T-cell (primary cell): ENCODE results near the gene CYFIP1. TPM values are rescaled to one million over a fixed set of nuclear protein-coding genes. Genes with fewer than 3 reads are reported as not detected.

Source experiments
- ATAC-seq, 4 experiments: fragments of 200-7000 bp in 3 of 4; fragments of 150-1000 bp in 1 of 4; cut with Tn5 transposase; replicated peaks in 1 of 4; 1 replicate in 3 of 4; 2 replicates in 1 of 4; pipeline ENCODE4 v1.10.0; 2021; ENCODE audit warnings: moderate library complexity in 3 of 4, mild to moderate bottlenecking in 2 of 4, moderate number of reproducible peaks in 1 of 4
- CTCF ChIA-PET, 2 donors: fragments of 300-600 bp; sonication (Branson Sonifier 250); formaldehyde crosslinking; loops; one replicate each; lab custom pipeline; 2022; ENCODE audit warnings: antibody characterized with exemption in 2 of 2; lab: Charles Lee
- POLR2A ChIA-PET, 2 donors: fragments of 300-600 bp; sonication (Branson Sonifier 250); formaldehyde crosslinking; loops; one replicate each; lab custom pipeline; 2022; ENCODE audit warnings: antibody characterized with exemption in 2 of 2; lab: Charles Lee
- DNase-seq, 35 experiments: peaks; one replicate each; pipeline versions ENCODE4 v3.0.0 to v3.0.0-alpha.2; 2013 to 2023
- H3K27ac ChIP-seq: one replicate; pipeline ENCODE4 v1.5.1; 2013; ENCODE audit warnings: low read length
- H3K27me3 ChIP-seq, 2 experiments: replicated peaks in 1 of 2; 1 replicate in 1 of 2; 2 replicates in 1 of 2; pipeline versions ENCODE4 v1.6.1 to v1.7.0; 2013; ENCODE audit warnings: low read length in 1 of 2, mixed read lengths in 1 of 2; ENCODE audit not compliant: control insufficient read depth in 2 of 2, insufficient read depth in 2 of 2; ENCODE audit errors: extremely low read depth in 1 of 2
- H3K36me3 ChIP-seq, 2 donors: 1 replicate in 1 of 2; 2 replicates in 1 of 2; pipeline versions ENCODE4 v1.6.1 to v1.7.0; 2013; ENCODE audit warnings: low read length in 1 of 2; ENCODE audit not compliant: control insufficient read depth in 2 of 2, insufficient read depth in 1 of 2; ENCODE audit errors: extremely low read depth in 1 of 2
- H3K4me1 ChIP-seq, 2 experiments: 1 replicate in 1 of 2; 2 replicates in 1 of 2; pipeline versions ENCODE4 v1.6.1 to v1.7.0; 2013; ENCODE audit warnings: low read length in 2 of 2, mixed read lengths in 1 of 2; ENCODE audit not compliant: insufficient read depth in 2 of 2, control insufficient read depth in 1 of 2; ENCODE audit errors: extremely low read depth in 1 of 2
- H3K4me3 ChIP-seq, 2 donors: 1 replicate in 1 of 2; 2 replicates in 1 of 2; pipeline versions ENCODE4 v1.5.1 to v1.7.0; 2013; ENCODE audit warnings: mild to moderate bottlenecking in 2 of 2, low read length in 1 of 2, moderate library complexity in 1 of 2; ENCODE audit not compliant: control insufficient read depth in 1 of 2; ENCODE audit errors: extremely low read depth in 1 of 2
- H3K9me3 ChIP-seq: 2 replicates; pipeline ENCODE4 v1.7.0; 2013
- H3K27ac Mint-ChIP-seq, 2 donors: one replicate each; pipeline ENCODE4 v1.8.0; 2020 to 2021; ENCODE audit warnings: mild to moderate bottlenecking in 2 of 2, mixed read lengths in 2 of 2
- H3K27me3 Mint-ChIP-seq, 2 donors: one replicate each; pipeline ENCODE4 v1.8.0; 2021 to 2022; ENCODE audit warnings: mixed read lengths in 2 of 2
- H3K36me3 Mint-ChIP-seq: one replicate; pipeline ENCODE4 v1.8.0; 2021; ENCODE audit warnings: mixed read lengths
- H3K4me1 Mint-ChIP-seq, 3 donors: one replicate each; pipeline ENCODE4 v1.8.0; 2020 to 2022; ENCODE audit warnings: mixed read lengths in 3 of 3, mild to moderate bottlenecking in 1 of 3
- H3K4me3 Mint-ChIP-seq, 3 donors: one replicate each; pipeline ENCODE4 v1.8.0; 2020 to 2022; ENCODE audit warnings: mild to moderate bottlenecking in 3 of 3, mixed read lengths in 3 of 3, moderate library complexity in 3 of 3
- H3K9me3 Mint-ChIP-seq, 3 donors: one replicate each; pipeline ENCODE4 v1.8.0; 2020 to 2022; ENCODE audit warnings: mixed read lengths in 3 of 3
- WGBS: methylation state at CpG from one replicate; pipeline ENCODE4 v1.1.5; 2013; ENCODE audit warnings: missing lambda C conversion rate; ENCODE audit not compliant: insufficient coverage; 5-methylcytosine and 5-hydroxymethylcytosine counted together
- total RNA-seq, 35 experiments: library from RNA in 6 of 35; stranded (reverse) in 6 of 35; fragments of 120-200 nt in 1 of 35; gene quantifications; one replicate each; pipeline versions ENCODE4 v1.2.1 to v1.2.4 and lab custom pipeline; 2013 to 2026

The CYFIP1 gene
- total RNA-seq, 5 donors from 2014 or later (not counting 1 experiment from before 2014, with no cell fraction given): 3.8 to 10.2 (median 7.9) TPM

DNA sequence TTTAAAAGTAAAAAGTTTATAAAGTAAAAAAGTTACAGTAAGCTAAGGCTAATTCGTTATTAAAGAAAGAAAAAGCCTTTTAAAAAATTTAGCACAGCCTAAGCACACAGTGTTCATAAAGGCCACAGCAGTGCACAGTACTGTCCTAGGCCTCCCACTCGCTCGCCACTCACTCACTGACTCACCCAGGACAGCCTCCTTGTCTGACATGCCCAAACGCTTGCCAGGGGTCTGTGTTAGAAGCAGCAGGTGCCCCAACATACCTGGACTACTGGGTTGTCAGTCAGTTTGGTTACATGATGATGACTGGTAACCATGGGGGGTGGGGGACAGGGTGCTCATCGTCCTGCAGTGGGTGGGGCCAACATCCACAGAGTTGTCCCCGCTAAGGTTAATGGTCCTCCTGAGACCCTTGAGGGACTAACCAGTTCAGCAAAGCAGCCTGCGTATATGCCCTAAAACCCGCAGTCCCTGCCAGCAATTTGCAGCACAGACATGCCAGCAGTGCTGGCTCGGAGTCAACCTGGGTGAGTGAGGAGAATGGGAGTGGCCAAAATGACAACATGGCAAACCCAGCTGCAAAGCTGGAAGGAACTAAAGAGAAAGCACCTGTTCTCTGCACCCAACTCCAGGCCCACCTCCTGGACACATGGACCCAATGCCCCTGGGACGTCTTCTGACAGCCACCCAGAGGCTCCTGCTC is 49.2 kb downstream of the CYFIP1 start:
- ChIA-PET CTCF (no interaction called here), POLR2A (no interaction called here)
- no peaks in the 10 kb centered on the region for H3K36me3 ChIP-seq
- H3K4me3 Mint-ChIP-seq: no peak overlapping the region
- H3K27me3 Mint-ChIP-seq: no peaks in the 10 kb centered on the region
- 90% methylated on average over 5 of the region's 10 CpGs for WGBS
- peaks cover 8% of the 10 kb centered on the region for H3K36me3 Mint-ChIP-seq
- no peak overlapping the region for H3K4me3 ChIP-seq
- H3K27me3 ChIP-seq: no peaks in the 10 kb centered on the region
- no peak overlapping the region for H3K27ac Mint-ChIP-seq
- ATAC-seq (no peak), DNase-seq (no peak)
- H3K9me3 Mint-ChIP-seq: no peaks in the 10 kb centered on the region
- no peak overlapping the region for H3K27ac ChIP-seq
- no peaks in the 10 kb centered on the region for H3K4me1 Mint-ChIP-seq
- H3K4me1 ChIP-seq: no peaks in the 10 kb centered on the region
- H3K9me3 ChIP-seq: no peaks in the 10 kb centered on the region

DNA sequence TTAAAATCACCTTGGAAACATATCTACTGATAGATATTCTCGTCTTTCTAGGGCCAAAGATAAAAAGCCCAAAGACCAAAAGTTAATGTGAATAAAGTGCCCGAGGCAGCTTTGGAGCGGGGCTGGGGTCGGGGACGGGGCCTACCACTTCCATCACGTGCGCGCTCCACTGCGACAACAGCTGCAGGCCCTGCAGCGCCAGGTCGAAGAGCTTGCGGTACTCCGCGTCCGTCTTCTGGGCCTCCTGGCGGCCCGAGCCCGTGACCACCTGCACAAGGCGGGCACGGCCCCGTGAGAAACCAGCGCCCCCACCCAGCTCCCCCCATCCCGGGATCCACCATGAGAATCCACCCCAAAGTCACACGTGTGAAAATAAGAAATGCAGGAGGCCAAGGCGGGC is 52.4 kb downstream of the CYFIP1 start:
- H3K27ac ChIP-seq: no peak overlapping the region
- Mint-ChIP-seq H3K27me3 (no peaks in the 10 kb centered on the region), H3K4me3 (no peak overlapping the region), H3K36me3 (peaks cover 3% of the 10 kb centered on the region), H3K9me3 (no peaks in the 10 kb centered on the region), H3K4me1 (no peaks in the 10 kb centered on the region), H3K27ac (no peak overlapping the region)
- no peaks in the 10 kb centered on the region for H3K9me3 ChIP-seq
- no peak for DNase-seq
- H3K36me3 ChIP-seq: no peaks in the 10 kb centered on the region
- H3K4me3 ChIP-seq: no peak overlapping the region
- ATAC-seq: no peak
- 94% methylated on average over 18 of the region's 25 CpGs for WGBS
- CTCF ChIA-PET: no interaction called here
- no peaks in the 10 kb centered on the region for H3K4me1 ChIP-seq
- no peaks in the 10 kb centered on the region for H3K27me3 ChIP-seq
- POLR2A ChIA-PET: no interaction called here

DNA sequence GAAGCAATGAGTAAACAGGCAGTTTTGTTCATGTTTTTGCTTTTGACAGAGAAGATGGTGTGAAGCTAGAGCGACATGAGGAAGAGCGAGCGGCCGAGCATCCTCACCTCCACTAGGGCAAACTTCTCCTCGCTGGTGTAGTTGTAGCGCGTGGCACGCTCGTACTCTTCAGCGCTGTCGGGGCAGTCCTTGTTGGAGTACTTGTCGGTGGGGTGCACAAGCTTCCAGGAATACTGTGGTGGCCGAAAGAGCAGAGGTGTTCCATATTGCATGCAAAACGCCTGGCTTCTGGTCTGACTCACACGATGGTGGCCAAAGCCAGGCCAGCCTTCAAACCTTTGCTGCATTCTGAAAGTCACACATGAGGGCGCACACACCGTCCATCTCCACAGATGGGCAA is 54.3 kb downstream of the CYFIP1 start:
- Mint-ChIP-seq H3K27me3 (no peaks in the 10 kb centered on the region), H3K9me3 (no peaks in the 10 kb centered on the region), H3K4me3 (no peak overlapping the region), H3K36me3 (no peaks in the 10 kb centered on the region), H3K27ac (no peak overlapping the region), H3K4me1 (no peaks in the 10 kb centered on the region)
- 85% methylated on average over 12 of the region's 17 CpGs for WGBS
- CTCF ChIA-PET: no interaction called here
- Histone ChIP-seq H3K27me3 (peaks cover 0 to 2% of the 10 kb centered on the region in 2 experiments), H3K36me3 (no peaks in the 10 kb centered on the region), H3K27ac (no peak overlapping the region), H3K4me1 (no peaks in the 10 kb centered on the region), H3K4me3 (no peak overlapping the region), H3K9me3 (no peaks in the 10 kb centered on the region)
- POLR2A ChIA-PET: no interaction called here
- no peak for ATAC-seq
- no peak for DNase-seq

DNA sequence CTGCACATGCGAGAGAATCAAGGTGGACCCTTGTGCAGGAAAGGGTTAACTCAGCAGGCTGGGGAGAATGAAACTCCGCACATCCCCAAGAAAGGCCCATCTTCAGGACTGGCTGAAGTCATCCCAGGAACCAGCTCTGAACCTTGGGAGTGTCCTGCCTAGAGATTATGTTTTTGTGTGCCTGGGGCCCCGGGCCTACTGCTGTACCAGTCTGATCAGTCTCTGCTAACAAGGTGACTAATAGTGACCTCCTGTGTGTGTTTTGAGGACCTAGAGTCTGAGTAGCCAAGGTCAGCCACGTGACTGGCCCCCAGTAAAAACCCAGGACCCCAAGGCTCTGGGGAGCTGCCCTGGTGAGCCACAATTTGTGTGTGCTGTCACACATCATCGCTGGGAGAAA is 58.2 kb downstream of the CYFIP1 start:
- H3K36me3 Mint-ChIP-seq: no peaks in the 10 kb centered on the region
- POLR2A ChIA-PET: no interaction called here
- CTCF ChIA-PET: no interaction called here
- 88% methylated on average over 4 of the region's 5 CpGs for WGBS
- H3K27ac Mint-ChIP-seq: no peak overlapping the region
- Histone ChIP-seq H3K4me3 (no peak overlapping the region), H3K27me3 (peaks cover 0 to 2% of the 10 kb centered on the region in 2 experiments), H3K4me1 (no peaks in the 10 kb centered on the region), H3K27ac (no peak overlapping the region), H3K36me3 (no peaks in the 10 kb centered on the region), H3K9me3 (no peaks in the 10 kb centered on the region)
- ATAC-seq (no peak), DNase-seq (no peak)
- H3K9me3 Mint-ChIP-seq: no peaks in the 10 kb centered on the region
- no peaks in the 10 kb centered on the region for H3K27me3 Mint-ChIP-seq
- H3K4me1 Mint-ChIP-seq: no peaks in the 10 kb centered on the region
- no peak overlapping the region for H3K4me3 Mint-ChIP-seq

DNA sequence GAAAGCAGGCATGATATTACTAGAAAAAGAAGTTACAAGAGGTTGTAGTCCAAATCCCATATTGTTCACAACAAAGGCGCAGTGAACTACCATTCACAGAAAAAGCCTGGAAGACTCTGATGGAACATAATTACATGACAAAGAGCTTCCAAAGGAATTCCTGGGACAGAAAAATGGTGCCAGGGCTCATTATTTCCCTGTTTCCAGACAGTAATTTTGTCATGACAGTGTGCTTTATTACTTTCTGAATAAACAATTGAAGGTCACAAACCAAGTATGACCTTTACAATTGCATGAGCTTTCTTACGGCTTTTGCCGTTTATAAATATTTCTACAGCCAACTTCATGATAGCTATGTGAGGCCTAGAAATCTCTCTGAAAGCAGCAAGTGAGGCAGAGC is 61.0 kb downstream of the CYFIP1 start:
- H3K36me3 ChIP-seq: no peaks in the 10 kb centered on the region
- H3K4me3 ChIP-seq: no peak overlapping the region
- Mint-ChIP-seq H3K9me3 (no peaks in the 10 kb centered on the region), H3K27me3 (no peaks in the 10 kb centered on the region), H3K4me1 (no peaks in the 10 kb centered on the region), H3K27ac (no peak overlapping the region), H3K36me3 (peaks cover 5% of the 10 kb centered on the region), H3K4me3 (no peak overlapping the region)
- DNase-seq: no peak
- WGBS: 100% methylated on average over 2 of the region's 3 CpGs
- POLR2A ChIA-PET: no interaction called here
- no peak for ATAC-seq
- CTCF ChIA-PET: no interaction called here
- H3K9me3 ChIP-seq: no peaks in the 10 kb centered on the region
- no peaks in the 10 kb centered on the region for H3K4me1 ChIP-seq
- H3K27ac ChIP-seq: no peak overlapping the region
- peaks cover 0 to 2% of the 10 kb centered on the region in 2 experiments for H3K27me3 ChIP-seq

DNA sequence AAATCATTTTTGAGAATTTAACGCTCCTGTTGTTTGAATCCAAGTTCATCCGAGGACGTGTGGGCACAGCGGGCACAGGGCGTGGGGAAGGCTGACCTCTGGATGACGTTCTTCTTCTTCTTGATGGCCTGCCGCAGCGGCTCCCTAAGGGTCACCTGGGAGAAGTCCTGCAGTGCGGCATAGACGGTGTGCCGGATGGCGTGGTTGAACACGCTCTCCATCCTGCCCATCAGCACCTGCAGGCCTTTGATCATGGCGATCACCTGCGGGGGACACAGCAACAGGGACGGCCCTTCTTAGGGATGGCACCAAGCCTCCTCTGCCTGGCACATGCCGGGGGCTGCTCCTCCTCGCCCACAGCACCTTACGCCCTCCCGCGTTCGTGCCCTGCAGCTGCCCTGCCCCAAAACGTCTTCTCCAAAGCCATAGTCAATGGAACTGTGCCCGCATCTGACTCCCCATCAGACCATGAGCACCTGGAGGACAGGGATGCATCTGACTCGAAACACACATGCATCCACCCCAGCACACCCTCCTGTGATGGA is 61.5 kb downstream of the CYFIP1 start:
- Histone ChIP-seq H3K9me3 (no peaks in the 10 kb centered on the region), H3K27me3 (peaks cover 0 to 2% of the 10 kb centered on the region in 2 experiments), H3K4me3 (no peak overlapping the region), H3K4me1 (no peaks in the 10 kb centered on the region), H3K27ac (no peak overlapping the region), H3K36me3 (no peaks in the 10 kb centered on the region)
- DNase-seq (no peak), ATAC-seq (no peak)
- ChIA-PET CTCF (no interaction called here), POLR2A (no interaction called here)
- Mint-ChIP-seq H3K4me3 (no peak overlapping the region), H3K27me3 (no peaks in the 10 kb centered on the region), H3K9me3 (no peaks in the 10 kb centered on the region), H3K27ac (no peak overlapping the region), H3K4me1 (no peaks in the 10 kb centered on the region), H3K36me3 (peaks cover 5% of the 10 kb centered on the region)
- WGBS: 92% methylated on average over 23 of the region's 25 CpGs
